Left lung (tissue), 10 donors: ENCODE data around the gene RETN. TPM values are rescaled to one million over a fixed set of nuclear protein-coding genes. Genes with fewer than 3 reads are reported as not detected.
"Not testable (repeated sequence)": the region's sequence is repeated elsewhere in the genome, so short reads cannot be mapped to it uniquely, and the experiment has no call there.

Source experiments
- ATAC-seq: fragments of 200-7000 bp; cut with Tn5 transposase; one replicate; pipeline ENCODE4 v1.9.1; 2020; ENCODE audit warnings: moderate library complexity
- DNase-seq, 4 donors: peaks; one replicate each; pipeline ENCODE4 v3.0.0-alpha.2; 2013 to 2020
- H3K27ac ChIP-seq, 2 donors: fragments of 200-600 bp; sonication (generic) in 1 of 2; one replicate each; pipeline versions ENCODE4 v1.5.0 to v1.8.0; 2020 to 2021
- H3K27me3 ChIP-seq, 2 donors: fragments of 200-600 bp; sonication (generic) in 1 of 2; one replicate each; pipeline versions ENCODE4 v1.5.0 to v1.8.0; 2020 to 2021
- H3K36me3 ChIP-seq, 2 donors: fragments of 200-600 bp; sonication (generic) in 1 of 2; one replicate each; pipeline versions ENCODE4 v1.5.0 to v1.8.0; 2020 to 2021
- H3K4me1 ChIP-seq, 2 donors: fragments of 200-600 bp; one replicate each; pipeline ENCODE4 v1.8.0; 2021
- H3K4me3 ChIP-seq, 2 donors: fragments of 200-600 bp; sonication (generic) in 1 of 2; one replicate each; pipeline versions ENCODE4 v1.5.0 to v1.8.0; 2020 to 2021; ENCODE audit warnings: mild to moderate bottlenecking in 1 of 2
- H3K9me3 ChIP-seq, 2 donors: fragments of 200-600 bp; sonication (generic) in 1 of 2; one replicate each; pipeline versions ENCODE4 v1.5.0 to v1.8.0; 2020 to 2021
- CTCF ChIP-seq, 2 donors: fragments of 200-600 bp; sonication (generic) in 1 of 2; IDR thresholded peaks; one replicate each; pipeline versions ENCODE4 v1.5.0 to v1.8.0; 2021; ENCODE audit warnings: antibody characterized with exemption in 2 of 2
- intact Hi-C, 2 donors: fragments of 100-400 bp; cut with DNase I; formaldehyde crosslinking; loops; one replicate each; pipeline versions ENCODE4 v1.11.2 to v1.14.2; 2022
- polyA plus RNA-seq, 6 donors: library from polyadenylated mRNA; unstranded; fragments of 120-200 nt; gene quantifications; one replicate each; pipeline ENCODE4 v1.2.1, GENCODE V29; 2013; ENCODE audit not compliant: insufficient read length in 6 of 6
- total RNA-seq, 2 donors: library from RNA; stranded (reverse); fragmentation: NEBNext Ultra II Directional; extraction: Animal tissue kit (Norgen Biotek cat#: 25700); gene quantifications; one replicate each; pipeline ENCODE4 v1.2.1, GENCODE V29; 2021
- donor health status: DM: no; HTN: yes; CAD: no.
- donor health status: DM: no; HTN: no; CAD: no.

The RETN gene
- total and polyA plus RNA-seq, 8 donors: 1.2 to 22.4 (median 2.3) TPM

GRCh38 chr19:7641290-7642276 lies 27.3 kb upstream of the RETN start:
- no peak for TF ChIP-seq CTCF (IDR thresholded peaks at IDR 0.05)
- Histone ChIP-seq H3K27ac (no peak overlapping the region), H3K27me3 (peaks cover 0 to 21% of the 10 kb centered on the region in 2 donors), H3K4me1 (peaks cover 0 to 45% of the 10 kb centered on the region in 2 donors), H3K9me3 (no peaks in the 10 kb centered on the region), H3K36me3 (peaks cover 0 to 45% of the 10 kb centered on the region in 2 donors), H3K4me3 (no peak overlapping the region)
- intact Hi-C loops: no loop called here
- ATAC-seq (no peak), DNase-seq (peak in 1 of 4 donors; percentile 73)

- no peaks in the 10 kb centered on the region for H3K9me3 ChIP-seq
- H3K36me3 ChIP-seq: peaks cover 0 to 53% of the 10 kb centered on the region in 2 donors
- no peak for ATAC-seq
- peaks cover 0 to 12% of the 10 kb centered on the region in 2 donors for H3K27me3 ChIP-seq
- H3K4me3 ChIP-seq: no peak overlapping the region
- no peak overlapping the region for H3K27ac ChIP-seq
- intact Hi-C loops: no loop called here
- no peak for TF ChIP-seq CTCF (IDR thresholded peaks at IDR 0.05)
- DNase-seq: peak in 1 of 4 donors; percentile 72
- peaks cover 0 to 54% of the 10 kb centered on the region in 2 donors for H3K4me1 ChIP-seq
Observed at GRCh38 chr19:7642295-7643030, 26.4 kb upstream of the RETN start.

GRCh38 chr19:7643031-7643415 lies 25.8 kb upstream of the RETN start:
- no peak overlapping the region for H3K4me3 ChIP-seq
- no peak for TF ChIP-seq CTCF (IDR thresholded peaks at IDR 0.05)
- intact Hi-C loops: no loop called here
- peaks cover 0 to 59% of the 10 kb centered on the region in 2 donors for H3K36me3 ChIP-seq
- DNase-seq (no peak), ATAC-seq (no peak)
- H3K4me1 ChIP-seq: peaks cover 0 to 51% of the 10 kb centered on the region in 2 donors
- H3K27ac ChIP-seq: no peak overlapping the region
- H3K27me3 ChIP-seq: peaks cover 0 to 6% of the 10 kb centered on the region in 2 donors
- H3K9me3 ChIP-seq: no peaks in the 10 kb centered on the region

GRCh38 chr19:7643629-7644549 lies 25.0 kb upstream of the RETN start:
- Histone ChIP-seq H3K36me3 (peaks cover 0 to 64% of the 10 kb centered on the region in 2 donors), H3K27ac (peak overlapping the region in 1 of 2 donors; percentile 83), H3K4me1 (peaks cover 0 to 42% of the 10 kb centered on the region in 2 donors)
- H3K27me3 ChIP-seq, intact Hi-C loops, H3K4me3 ChIP-seq, H3K9me3 ChIP-seq: not testable (repeated sequence)
- ATAC-seq: peak; percentile 22
- peak in 1 of 4 donors; percentile 77 for DNase-seq

- DNase-seq: peak in 1 of 4 donors; percentile 63
- intact Hi-C loops: no loop called here
Observed at GRCh38 chr19:7644550-7644877, 24.3 kb upstream of the RETN start.

More at GRCh38 chr19:7644550-7644877, 24.3 kb upstream of the RETN start:
- peaks cover 0 to 6% of the 10 kb centered on the region in 2 donors for H3K27me3 ChIP-seq
- H3K9me3 ChIP-seq: no peaks in the 10 kb centered on the region
- H3K27ac ChIP-seq: peak overlapping the region in 1 of 2 donors; percentile 83
- peaks cover 0 to 64% of the 10 kb centered on the region in 2 donors for H3K36me3 ChIP-seq
- ATAC-seq: no peak
- no peak overlapping the region for H3K4me3 ChIP-seq
- H3K4me1 ChIP-seq: peaks cover 0 to 36% of the 10 kb centered on the region in 2 donors
- no peak for TF ChIP-seq CTCF (IDR thresholded peaks at IDR 0.05)
